ENCODE results near the gene PPM1F. TPM values are rescaled to one million over a fixed set of nuclear protein-coding genes. Genes with fewer than 3 reads are reported as not detected.

The PPM1F gene
- total and polyA plus RNA-seq, 10 of the 15 experiments (the other 5 are each of a cell fraction or from before 2014, with no cell fraction given), result 0.55 to 26.3 (median 9.7) TPM

DNA sequence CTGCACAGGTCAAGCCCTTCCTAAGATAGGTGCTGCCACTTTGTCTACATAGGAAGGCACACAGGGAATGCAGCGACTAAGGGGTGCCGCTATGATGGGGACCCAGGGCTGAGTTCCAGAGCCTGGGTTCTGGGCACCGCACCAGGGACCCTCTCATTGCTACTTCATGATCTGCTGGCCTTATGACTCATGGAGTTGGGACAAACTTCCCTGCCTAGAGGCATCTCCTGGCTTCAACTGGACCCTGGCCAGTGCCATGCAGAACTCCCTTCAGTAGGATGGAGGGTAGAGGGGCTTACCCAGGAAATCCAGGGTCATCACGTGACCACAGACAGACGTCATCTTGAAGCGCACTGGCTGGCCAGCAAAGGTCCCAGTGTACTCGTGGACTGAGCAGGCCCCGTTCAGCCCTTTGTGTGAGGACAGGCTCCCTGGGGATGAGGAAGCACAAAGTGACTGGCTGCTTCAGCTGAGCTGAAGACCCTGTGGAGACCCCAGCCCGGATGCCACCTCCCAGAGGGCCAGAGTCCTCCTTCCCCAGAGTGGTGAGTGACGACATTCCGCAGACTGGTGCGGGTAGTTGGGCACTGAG lies 21.5 kb upstream of the PPM1F start:
- H3K27ac ChIP-seq (ENCODE audit: control insufficient read depth, insufficient read depth), result no peak overlapping the region
- no peak for TF ChIP-seq KDM1A (IDR thresholded peaks at IDR 0.05; ENCODE audit: borderline replicate concordance)
- no peak for TF ChIP-seq SMAD1 (IDR thresholded peaks at IDR 0.05; ENCODE audit: low read depth, partially characterized antibody)
- TF ChIP-seq ZNF384 (IDR thresholded peaks at IDR 0.05; ENCODE audit: borderline replicate concordance, low read depth, low read length), result no peak
- TF ChIP-seq, protein P1, sequence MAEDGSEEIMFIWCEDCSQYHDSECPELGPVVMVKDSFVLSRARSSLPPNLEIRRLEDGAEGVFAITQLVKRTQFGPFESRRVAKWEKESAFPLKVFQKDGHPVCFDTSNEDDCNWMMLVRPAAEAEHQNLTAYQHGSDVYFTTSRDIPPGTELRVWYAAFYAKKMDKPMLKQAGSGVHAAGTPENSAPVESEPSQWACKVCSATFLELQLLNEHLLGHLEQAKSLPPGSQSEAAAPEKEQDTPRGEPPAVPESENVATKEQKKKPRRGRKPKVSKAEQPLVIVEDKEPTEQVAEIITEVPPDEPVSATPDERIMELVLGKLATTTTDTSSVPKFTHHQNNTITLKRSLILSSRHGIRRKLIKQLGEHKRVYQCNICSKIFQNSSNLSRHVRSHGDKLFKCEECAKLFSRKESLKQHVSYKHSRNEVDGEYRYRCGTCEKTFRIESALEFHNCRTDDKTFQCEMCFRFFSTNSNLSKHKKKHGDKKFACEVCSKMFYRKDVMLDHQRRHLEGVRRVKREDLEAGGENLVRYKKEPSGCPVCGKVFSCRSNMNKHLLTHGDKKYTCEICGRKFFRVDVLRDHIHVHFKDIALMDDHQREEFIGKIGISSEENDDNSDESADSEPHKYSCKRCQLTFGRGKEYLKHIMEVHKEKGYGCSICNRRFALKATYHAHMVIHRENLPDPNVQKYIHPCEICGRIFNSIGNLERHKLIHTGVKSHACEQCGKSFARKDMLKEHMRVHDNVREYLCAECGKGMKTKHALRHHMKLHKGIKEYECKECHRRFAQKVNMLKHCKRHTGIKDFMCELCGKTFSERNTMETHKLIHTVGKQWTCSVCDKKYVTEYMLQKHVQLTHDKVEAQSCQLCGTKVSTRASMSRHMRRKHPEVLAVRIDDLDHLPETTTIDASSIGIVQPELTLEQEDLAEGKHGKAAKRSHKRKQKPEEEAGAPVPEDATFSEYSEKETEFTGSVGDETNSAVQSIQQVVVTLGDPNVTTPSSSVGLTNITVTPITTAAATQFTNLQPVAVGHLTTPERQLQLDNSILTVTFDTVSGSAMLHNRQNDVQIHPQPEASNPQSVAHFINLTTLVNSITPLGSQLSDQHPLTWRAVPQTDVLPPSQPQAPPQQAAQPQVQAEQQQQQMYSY (CRISPR knock-in tag; IDR thresholded peaks at IDR 0.05), result no peak
- no peak for TF ChIP-seq BRCA1 (IDR thresholded peaks at IDR 0.05; ENCODE audit: low read depth, low read length)
- TF ChIP-seq, protein P2, sequence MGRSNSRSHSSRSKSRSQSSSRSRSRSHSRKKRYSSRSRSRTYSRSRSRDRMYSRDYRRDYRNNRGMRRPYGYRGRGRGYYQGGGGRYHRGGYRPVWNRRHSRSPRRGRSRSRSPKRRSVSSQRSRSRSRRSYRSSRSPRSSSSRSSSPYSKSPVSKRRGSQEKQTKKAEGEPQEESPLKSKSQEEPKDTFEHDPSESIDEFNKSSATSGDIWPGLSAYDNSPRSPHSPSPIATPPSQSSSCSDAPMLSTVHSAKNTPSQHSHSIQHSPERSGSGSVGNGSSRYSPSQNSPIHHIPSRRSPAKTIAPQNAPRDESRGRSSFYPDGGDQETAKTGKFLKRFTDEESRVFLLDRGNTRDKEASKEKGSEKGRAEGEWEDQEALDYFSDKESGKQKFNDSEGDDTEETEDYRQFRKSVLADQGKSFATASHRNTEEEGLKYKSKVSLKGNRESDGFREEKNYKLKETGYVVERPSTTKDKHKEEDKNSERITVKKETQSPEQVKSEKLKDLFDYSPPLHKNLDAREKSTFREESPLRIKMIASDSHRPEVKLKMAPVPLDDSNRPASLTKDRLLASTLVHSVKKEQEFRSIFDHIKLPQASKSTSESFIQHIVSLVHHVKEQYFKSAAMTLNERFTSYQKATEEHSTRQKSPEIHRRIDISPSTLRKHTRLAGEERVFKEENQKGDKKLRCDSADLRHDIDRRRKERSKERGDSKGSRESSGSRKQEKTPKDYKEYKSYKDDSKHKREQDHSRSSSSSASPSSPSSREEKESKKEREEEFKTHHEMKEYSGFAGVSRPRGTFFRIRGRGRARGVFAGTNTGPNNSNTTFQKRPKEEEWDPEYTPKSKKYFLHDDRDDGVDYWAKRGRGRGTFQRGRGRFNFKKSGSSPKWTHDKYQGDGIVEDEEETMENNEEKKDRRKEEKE (IDR thresholded peaks at IDR 0.05), result no peak
- no peak for TF ChIP-seq KAT2A (conservative IDR thresholded peaks at IDR 0.05; ENCODE audit: control insufficient read depth, low read depth, low read length)
- no peak for TF ChIP-seq TBL1XR1 (IDR thresholded peaks at IDR 0.05; ENCODE audit: low read depth, low read length)
- no peak for TF ChIP-seq MXI1 (IDR thresholded peaks at IDR 0.05; ENCODE audit: low read depth, low read length)
- TF ChIP-seq POLR2AphosphoS5 (IDR thresholded peaks at IDR 0.05; ENCODE audit: low read length), result no peak
- TF ChIP-seq, protein P3, sequence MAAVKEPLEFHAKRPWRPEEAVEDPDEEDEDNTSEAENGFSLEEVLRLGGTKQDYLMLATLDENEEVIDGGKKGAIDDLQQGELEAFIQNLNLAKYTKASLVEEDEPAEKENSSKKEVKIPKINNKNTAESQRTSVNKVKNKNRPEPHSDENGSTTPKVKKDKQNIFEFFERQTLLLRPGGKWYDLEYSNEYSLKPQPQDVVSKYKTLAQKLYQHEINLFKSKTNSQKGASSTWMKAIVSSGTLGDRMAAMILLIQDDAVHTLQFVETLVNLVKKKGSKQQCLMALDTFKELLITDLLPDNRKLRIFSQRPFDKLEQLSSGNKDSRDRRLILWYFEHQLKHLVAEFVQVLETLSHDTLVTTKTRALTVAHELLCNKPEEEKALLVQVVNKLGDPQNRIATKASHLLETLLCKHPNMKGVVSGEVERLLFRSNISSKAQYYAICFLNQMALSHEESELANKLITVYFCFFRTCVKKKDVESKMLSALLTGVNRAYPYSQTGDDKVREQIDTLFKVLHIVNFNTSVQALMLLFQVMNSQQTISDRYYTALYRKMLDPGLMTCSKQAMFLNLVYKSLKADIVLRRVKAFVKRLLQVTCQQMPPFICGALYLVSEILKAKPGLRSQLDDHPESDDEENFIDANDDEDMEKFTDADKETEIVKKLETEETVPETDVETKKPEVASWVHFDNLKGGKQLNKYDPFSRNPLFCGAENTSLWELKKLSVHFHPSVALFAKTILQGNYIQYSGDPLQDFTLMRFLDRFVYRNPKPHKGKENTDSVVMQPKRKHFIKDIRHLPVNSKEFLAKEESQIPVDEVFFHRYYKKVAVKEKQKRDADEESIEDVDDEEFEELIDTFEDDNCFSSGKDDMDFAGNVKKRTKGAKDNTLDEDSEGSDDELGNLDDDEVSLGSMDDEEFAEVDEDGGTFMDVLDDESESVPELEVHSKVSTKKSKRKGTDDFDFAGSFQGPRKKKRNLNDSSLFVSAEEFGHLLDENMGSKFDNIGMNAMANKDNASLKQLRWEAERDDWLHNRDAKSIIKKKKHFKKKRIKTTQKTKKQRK (IDR thresholded peaks at IDR 0.05; ENCODE audit: low read depth, low read length), result no peak
- H3K4me3 ChIP-seq, result no peak overlapping the region
- DNase-seq (ENCODE audit: low read depth, low spot score) (no peak), ATAC-seq (no peak), FAIRE-seq (no peak)
- RAD21 ChIA-PET (ENCODE audit: unreplicated experiment), result no interaction called here
- no TSS peak for BruUV-seq (replicated peaks)
- H3K79me2 ChIP-seq (ENCODE audit: control insufficient read depth, insufficient read depth, low read length), result no peaks in the 10 kb centered on the region
- SMC1A ChIA-PET (ENCODE audit: uncharacterized antibody, unreplicated experiment), result no interaction called here
- H3K9me3 ChIP-seq (replicated peaks; ENCODE audit: control insufficient read depth, insufficient read depth, low read length), result no peaks in the 10 kb centered on the region
- H3K4me2 ChIP-seq (ENCODE audit: control insufficient read depth, insufficient read depth), result no peak overlapping the region
- no peaks in the 10 kb centered on the region for H3K27me3 ChIP-seq (replicated peaks in 1 of 2; ENCODE audit: control insufficient read depth in 2 of 2, insufficient read depth in 2 of 2, low read length in 1 of 2)
- CTCF ChIA-PET, result no interaction called here
- H3K4me1 ChIP-seq (ENCODE audit: control insufficient read depth, insufficient read depth, low read length), result no peaks in the 10 kb centered on the region; the same call in 1 of the 2 replicates
- H3K9ac ChIP-seq (ENCODE audit: control insufficient read depth, insufficient read depth, low read length), result no peak overlapping the region
- 90% methylated on average over 12 of the region's 12 CpGs for WGBS (ENCODE audit: insufficient coverage, insufficient replicate concordance, low lambda C conversion rate, missing lambda C conversion rate)
- peaks cover 19 to 20% of the 10 kb centered on the region in 2 experiments for H3K36me3 ChIP-seq (ENCODE audit: control insufficient read depth in 2 of 2, insufficient read depth in 2 of 2, low read length in 1 of 2)
- no peak overlapping the region for H2AFZ ChIP-seq (ENCODE audit: control insufficient read depth, low read depth, low read length)
- intact Hi-C loops (cut with micrococcal nuclease; ENCODE audit: unreplicated experiment) (loop anchor here (5.0 kb wide), 1 partner anchor 983 kb away; no protein-coding TSS in a partner anchor), in situ Hi-C loops (cut with MboI) (no loop called here)
- POLR2A ChIA-PET, result no interaction called here
- H4K20me1 ChIP-seq (ENCODE audit: control insufficient read depth, insufficient read depth), result no peaks in the 10 kb centered on the region; the same call in 1 of the 2 replicates

Measured in GM12878 (cell line).